Dendritic cell treated with granulocyte-macrophage colony-stimulating factor and Interleukin-4, amounts not matched to agents 40 ng/mL and 50 ng/mL, for 4 days (primary cell): ENCODE results near the gene RC3H1.

Source experiments
- H3K27ac Mint-ChIP-seq: one replicate; pipeline ENCODE4 v1.8.0; 2022; ENCODE audit warnings: mild to moderate bottlenecking, mixed read lengths
- H3K27me3 Mint-ChIP-seq: one replicate; pipeline ENCODE4 v1.8.0; 2022; ENCODE audit warnings: mild to moderate bottlenecking, mixed read lengths
- H3K36me3 Mint-ChIP-seq: one replicate; pipeline ENCODE4 v1.8.0; 2022; ENCODE audit warnings: low read depth, mixed read lengths
- H3K4me1 Mint-ChIP-seq: one replicate; pipeline ENCODE4 v1.8.0; 2022; ENCODE audit warnings: low read depth, mixed read lengths
- H3K4me3 Mint-ChIP-seq: one replicate; pipeline ENCODE4 v1.8.0; 2022; ENCODE audit warnings: mild to moderate bottlenecking, moderate library complexity, mixed read lengths
- H3K9me3 Mint-ChIP-seq: one replicate; pipeline ENCODE4 v1.8.0; 2022; ENCODE audit warnings: mixed read lengths
- intact Hi-C: fragments of 100-400 bp; cut with micrococcal nuclease; formaldehyde crosslinking; loops from one replicate; pipeline ENCODE4 v1.15.0; 2022

RC3H1 gene

DNA sequence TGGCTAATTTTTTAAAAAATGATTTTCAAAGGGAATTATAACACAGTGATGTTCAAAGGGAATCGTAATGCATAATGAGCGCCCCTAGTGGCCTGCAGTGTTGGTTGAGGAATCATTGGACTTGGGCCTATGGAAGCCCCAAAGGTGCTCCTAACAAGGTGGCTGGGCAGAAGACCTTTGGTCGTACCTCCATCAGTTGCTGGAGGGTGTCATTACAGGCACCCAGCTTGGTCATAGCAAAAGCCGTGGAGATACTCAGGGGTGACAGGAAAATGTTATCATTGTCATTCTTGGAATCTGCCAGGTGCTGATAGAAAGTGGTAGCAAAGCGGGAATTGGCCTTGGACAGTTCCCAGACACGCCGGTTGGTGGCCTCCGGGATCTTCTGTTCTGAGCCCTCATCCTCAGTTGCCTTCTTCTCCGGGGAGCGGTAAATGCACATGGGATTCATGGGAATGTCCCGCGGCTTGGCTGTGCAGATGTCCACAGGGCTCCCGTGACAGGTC, 107.7 kb downstream of the RC3H1 start:
- H3K27ac Mint-ChIP-seq: no peak overlapping the region
- intact Hi-C loops: no loop called here
- H3K9me3 Mint-ChIP-seq: no peaks in the 10 kb centered on the region
- H3K36me3 Mint-ChIP-seq: no peaks in the 10 kb centered on the region
- peaks cover 1% of the 10 kb centered on the region for H3K27me3 Mint-ChIP-seq
- H3K4me3 Mint-ChIP-seq: no peak overlapping the region
- no peaks in the 10 kb centered on the region for H3K4me1 Mint-ChIP-seq

DNA sequence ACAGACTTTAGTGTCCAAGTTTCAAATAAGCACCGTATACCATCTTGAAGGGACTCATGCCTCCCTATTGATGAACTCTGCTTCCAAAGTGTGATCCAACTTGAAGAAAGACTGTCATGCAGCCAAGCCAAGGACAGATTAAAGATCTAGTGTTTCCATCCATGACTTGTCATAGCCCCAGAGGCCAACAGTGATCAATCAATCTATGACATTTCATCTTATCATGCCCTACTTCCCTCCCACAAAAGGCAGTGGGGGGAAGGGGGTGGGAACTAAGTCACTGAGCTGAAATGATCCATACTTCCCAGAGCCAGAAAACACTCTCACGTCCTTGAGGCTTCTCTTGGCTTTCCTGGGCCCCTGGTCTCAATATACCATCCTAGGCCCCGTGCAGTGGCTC, 109.0 kb downstream of the RC3H1 start:
- Mint-ChIP-seq H3K36me3 (no peaks in the 10 kb centered on the region), H3K4me1 (no peaks in the 10 kb centered on the region), H3K27me3 (peaks cover 1% of the 10 kb centered on the region), H3K9me3 (no peaks in the 10 kb centered on the region), H3K27ac (no peak overlapping the region), H3K4me3 (no peak overlapping the region)
- intact Hi-C loops: no loop called here

DNA sequence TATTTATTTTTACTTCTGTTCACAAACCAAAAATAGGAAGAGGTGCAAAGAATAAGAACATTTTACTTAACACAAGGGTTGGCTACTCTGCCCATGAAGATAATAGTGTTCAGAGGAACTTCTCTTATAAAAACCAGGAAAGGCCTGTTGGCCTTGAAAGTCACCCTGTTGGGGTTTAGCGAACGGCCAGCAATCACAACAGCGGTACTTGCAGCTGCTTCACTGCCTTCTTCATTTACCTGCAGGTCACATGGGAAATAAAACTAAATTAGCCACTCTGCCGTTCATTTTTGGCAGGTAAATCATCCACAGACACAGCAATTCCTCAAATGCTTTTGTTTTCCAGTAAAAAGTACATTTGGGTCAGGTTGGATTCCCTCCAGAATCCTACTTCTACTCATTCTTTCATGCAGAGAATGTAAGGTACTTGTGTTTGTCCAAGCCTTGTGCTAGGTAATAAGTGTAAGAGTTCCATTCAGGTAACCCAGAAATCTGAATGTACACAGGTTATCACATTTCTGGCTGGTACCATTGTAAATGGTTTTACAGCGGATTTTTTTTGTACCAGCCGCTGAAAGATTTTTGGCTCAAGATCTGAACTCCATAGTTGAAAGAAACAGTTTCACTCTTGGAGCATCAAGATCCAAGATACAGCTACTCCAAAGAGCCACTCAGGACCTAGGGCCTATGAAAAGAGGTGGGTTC, 118.2 kb downstream of the RC3H1 start:
- no peak overlapping the region for H3K27ac Mint-ChIP-seq
- H3K4me1 Mint-ChIP-seq: peaks cover 5% of the 10 kb centered on the region
- H3K36me3 Mint-ChIP-seq: no peaks in the 10 kb centered on the region
- intact Hi-C loops: no loop called here
- no peak overlapping the region for H3K4me3 Mint-ChIP-seq
- H3K27me3 Mint-ChIP-seq: no peaks in the 10 kb centered on the region
- no peaks in the 10 kb centered on the region for H3K9me3 Mint-ChIP-seq

DNA sequence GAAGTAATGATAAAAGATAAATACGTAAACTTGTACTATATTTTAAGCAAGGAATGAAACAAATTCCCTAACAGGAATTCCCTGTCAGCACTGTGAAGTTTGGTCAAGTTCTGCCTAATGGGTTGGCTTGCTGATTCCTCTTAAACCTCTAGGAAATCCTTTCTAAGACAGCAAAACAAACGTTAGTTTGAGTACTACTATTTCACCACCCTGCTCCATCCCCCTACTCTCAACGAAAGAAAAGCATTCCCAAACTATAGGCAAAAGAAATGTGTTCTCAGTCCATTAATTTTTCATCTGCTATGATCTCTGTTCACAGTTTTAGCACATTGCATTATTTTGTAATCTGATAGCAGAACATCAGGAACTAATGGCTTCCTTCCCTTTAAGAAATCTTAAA, 121.2 kb downstream of the RC3H1 start:
- Mint-ChIP-seq H3K27me3 (no peaks in the 10 kb centered on the region), H3K4me3 (no peak overlapping the region), H3K36me3 (peaks cover 5% of the 10 kb centered on the region), H3K4me1 (peaks cover 5% of the 10 kb centered on the region), H3K27ac (no peak overlapping the region), H3K9me3 (no peaks in the 10 kb centered on the region)
- intact Hi-C loops: no loop called here

DNA sequence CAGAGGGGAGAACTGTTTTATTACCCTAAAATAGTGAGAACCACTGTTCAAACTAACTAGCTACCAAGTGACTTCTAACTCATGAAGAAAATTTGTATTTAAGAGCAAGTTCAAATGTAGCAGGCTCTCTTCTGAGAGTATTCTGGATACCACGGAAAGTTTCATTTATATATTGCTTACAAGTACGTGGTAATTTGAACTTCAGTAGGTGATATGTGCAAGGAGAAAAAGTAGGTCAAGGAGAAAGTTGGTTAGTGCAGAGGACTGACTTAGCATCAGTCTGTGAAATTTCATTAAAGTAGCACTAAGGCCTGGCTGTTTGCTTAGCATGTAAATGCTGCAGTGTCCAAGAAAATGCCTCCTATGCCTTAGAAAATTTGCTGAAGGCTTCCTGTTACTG, 121.7 kb downstream of the RC3H1 start:
- Mint-ChIP-seq H3K36me3 (peaks cover 5% of the 10 kb centered on the region), H3K27me3 (no peaks in the 10 kb centered on the region), H3K4me3 (no peak overlapping the region), H3K4me1 (peaks cover 5% of the 10 kb centered on the region), H3K9me3 (no peaks in the 10 kb centered on the region), H3K27ac (no peak overlapping the region)
- intact Hi-C loops: no loop called here

DNA sequence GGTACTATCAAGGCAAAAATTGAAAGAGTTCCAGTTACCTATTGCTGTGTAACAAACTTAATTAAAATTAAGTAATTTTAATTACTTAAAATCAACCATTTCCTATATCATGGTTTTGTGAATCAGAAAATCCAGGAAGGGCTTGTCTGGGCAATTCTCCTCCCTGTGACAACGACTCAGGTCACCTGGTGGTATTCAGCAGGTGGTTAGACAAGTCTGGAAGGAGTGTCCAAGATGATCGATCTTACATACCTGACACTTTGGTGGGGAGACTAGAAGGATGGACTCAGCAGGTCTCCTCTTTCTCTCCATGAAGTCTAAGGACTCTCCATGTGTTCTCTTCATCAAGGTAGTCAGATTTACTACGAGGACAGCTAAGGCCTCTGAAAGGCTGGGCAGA, 128.0 kb downstream of the RC3H1 start:
- Mint-ChIP-seq H3K27me3 (no peaks in the 10 kb centered on the region), H3K4me3 (no peak overlapping the region), H3K27ac (no peak overlapping the region), H3K9me3 (no peaks in the 10 kb centered on the region), H3K4me1 (no peaks in the 10 kb centered on the region), H3K36me3 (peaks cover 22% of the 10 kb centered on the region)
- intact Hi-C loops: no loop called here

DNA sequence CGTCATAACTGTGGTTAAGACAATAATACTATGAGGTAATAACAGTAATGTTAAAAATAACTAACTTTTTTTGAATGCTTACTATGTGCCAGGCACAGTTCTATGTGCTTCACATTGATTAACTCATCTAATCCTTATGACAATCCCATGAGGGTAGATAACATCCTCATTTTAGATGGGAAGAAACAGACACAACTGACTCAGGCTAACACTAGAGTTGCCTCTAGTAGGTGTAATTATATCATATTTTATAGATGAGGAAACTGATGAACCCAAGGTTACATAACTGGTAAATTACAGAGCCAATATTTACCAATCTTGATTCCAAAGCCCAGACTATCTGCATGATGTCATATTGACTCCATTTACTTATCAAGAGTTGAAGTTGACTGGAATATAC, 128.5 kb downstream of the RC3H1 start:
- Mint-ChIP-seq H3K36me3 (peaks cover 22% of the 10 kb centered on the region), H3K4me1 (no peaks in the 10 kb centered on the region), H3K27ac (no peak overlapping the region), H3K27me3 (no peaks in the 10 kb centered on the region), H3K4me3 (no peak overlapping the region), H3K9me3 (no peaks in the 10 kb centered on the region)
- intact Hi-C loops: no loop called here

DNA sequence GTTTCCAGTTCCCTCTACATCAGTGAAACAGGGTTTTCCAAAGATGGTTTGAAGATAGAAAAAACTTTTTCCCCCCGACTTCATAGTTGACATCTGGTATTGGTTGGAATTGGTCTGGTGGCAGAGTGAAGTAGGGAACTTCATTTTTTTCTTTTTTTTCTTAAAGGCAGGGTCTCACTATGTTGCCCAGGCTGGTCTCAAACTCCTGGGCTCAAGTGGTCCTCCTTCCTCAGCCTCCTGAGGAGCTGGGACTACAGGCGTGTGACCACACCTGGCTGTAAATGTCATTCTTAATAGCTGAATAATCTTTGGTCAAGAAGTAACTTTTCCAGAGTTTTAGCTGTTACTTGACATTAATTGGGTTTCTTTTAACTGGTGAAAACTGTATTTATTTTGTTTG, 132.3 kb downstream of the RC3H1 start:
- H3K4me3 Mint-ChIP-seq: no peak overlapping the region
- no peaks in the 10 kb centered on the region for H3K9me3 Mint-ChIP-seq
- no peak overlapping the region for H3K27ac Mint-ChIP-seq
- peaks cover 35% of the 10 kb centered on the region for H3K36me3 Mint-ChIP-seq
- intact Hi-C loops: no loop called here
- H3K27me3 Mint-ChIP-seq: no peaks in the 10 kb centered on the region
- no peaks in the 10 kb centered on the region for H3K4me1 Mint-ChIP-seq

DNA sequence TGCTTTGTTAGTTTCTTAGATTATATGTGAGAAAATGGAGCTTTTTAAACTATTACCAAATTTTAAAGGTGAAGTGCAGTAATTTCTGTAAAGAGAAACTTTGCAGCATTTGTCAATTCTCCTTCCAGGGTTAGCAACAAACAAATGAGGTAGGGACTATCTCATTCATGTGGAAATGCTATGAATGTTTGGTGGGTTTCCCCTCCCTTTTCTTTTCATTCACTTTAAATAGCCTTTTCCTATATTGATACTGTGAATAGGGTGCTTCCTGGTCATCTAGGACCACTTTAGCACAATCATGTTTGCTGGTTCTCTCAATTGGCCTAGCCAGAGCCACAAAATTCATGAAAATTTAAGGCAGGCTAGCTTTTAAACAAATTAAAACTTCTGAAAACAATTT, 133.4 kb downstream of the RC3H1 start:
- no peak overlapping the region for H3K4me3 Mint-ChIP-seq
- peaks cover 27% of the 10 kb centered on the region for H3K36me3 Mint-ChIP-seq

DNA sequence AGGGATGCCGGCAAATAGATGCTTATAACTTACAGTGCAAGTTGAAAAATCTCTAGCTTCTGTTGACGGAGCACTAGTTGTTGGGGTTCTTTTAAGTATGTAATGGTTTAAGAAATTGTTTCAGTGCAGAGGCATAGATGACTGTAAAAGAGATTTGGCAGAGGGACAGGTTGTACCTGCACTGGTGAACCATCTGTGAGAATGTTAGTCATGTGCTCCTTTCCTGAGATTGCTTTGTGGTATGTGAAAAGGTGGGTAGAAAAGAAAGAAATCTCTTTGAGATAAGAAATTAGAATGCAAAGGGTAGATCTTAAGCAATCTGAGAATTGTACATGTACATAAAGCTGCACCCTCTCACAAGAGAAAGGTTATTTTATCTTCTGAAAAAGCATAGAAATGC, 134.5 kb downstream of the RC3H1 start:
- no peaks in the 10 kb centered on the region for H3K9me3 Mint-ChIP-seq
- H3K36me3 Mint-ChIP-seq: peaks cover 27% of the 10 kb centered on the region
- H3K27ac Mint-ChIP-seq: no peak overlapping the region
- no peaks in the 10 kb centered on the region for H3K27me3 Mint-ChIP-seq
- intact Hi-C loops: no loop called here
- no peak overlapping the region for H3K4me3 Mint-ChIP-seq
- H3K4me1 Mint-ChIP-seq: no peaks in the 10 kb centered on the region

More for the DNA sequence above, 133.4 kb downstream of the RC3H1 start:
- intact Hi-C loops: no loop called here
- Mint-ChIP-seq H3K27me3 (no peaks in the 10 kb centered on the region), H3K27ac (no peak overlapping the region), H3K4me1 (no peaks in the 10 kb centered on the region), H3K9me3 (no peaks in the 10 kb centered on the region)

DNA sequence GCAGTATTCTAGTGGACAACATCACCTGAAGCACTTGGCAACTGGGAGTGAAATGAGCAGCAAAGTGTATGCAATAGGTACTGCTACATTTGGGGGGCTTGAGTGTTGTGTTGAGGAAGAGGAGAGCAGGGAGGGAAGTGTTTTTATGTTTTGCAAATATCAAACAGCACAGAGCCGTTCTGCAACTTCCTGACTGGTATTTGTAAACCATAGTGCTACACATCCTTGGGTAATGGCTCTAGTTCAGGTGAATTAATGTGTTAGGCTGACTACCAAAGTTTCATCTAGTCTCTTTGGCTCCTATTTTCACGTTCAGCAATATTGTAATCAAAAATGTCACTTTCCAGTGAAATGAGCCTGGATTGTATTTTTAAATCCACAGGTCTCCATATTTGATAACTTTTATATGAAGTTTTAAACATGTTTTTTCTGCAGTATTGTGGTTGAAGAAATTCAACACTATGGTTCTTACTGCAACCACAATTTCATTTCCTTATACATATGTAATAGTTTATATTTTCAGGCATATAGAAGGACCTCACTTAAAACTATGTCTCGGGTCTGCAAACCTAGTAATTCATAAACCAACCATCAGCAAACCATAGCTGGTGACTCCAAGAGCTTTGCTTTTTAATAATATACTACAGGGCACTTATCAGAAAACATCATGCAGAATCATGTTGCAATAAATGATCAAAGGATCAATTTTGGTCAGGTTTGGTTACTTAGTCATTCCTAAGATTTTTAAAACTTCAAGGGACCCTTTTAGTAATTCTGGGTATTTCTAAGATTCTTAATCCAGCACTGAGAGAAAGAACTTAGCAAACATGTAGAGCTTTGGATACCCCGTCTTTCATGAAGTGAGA, 135.2 kb downstream of the RC3H1 start:
- peaks cover 27% of the 10 kb centered on the region for H3K36me3 Mint-ChIP-seq
- no peaks in the 10 kb centered on the region for H3K9me3 Mint-ChIP-seq
- H3K4me3 Mint-ChIP-seq: no peak overlapping the region
- H3K27me3 Mint-ChIP-seq: no peaks in the 10 kb centered on the region
- no peaks in the 10 kb centered on the region for H3K4me1 Mint-ChIP-seq
- intact Hi-C loops: no loop called here
- no peak overlapping the region for H3K27ac Mint-ChIP-seq

DNA sequence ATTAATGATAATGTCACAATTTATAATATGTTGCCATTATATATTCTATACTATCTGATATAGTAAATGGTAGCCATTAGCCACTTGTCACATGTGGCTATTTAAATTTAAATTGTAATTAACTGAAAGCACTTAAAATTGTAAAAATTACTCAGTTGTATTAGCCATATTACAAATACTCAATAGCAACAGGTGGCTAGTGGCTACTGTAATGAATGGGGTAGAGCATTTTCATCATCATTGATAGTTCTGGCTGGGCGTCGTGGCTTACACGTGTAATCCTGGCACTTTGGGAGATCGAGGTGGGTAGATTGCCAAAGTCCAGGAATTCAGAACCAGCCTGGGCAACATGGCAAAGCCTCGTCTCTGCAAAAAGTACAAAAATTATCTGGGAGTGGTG, 137.5 kb downstream of the RC3H1 start:
- H3K36me3 Mint-ChIP-seq: peaks cover 26% of the 10 kb centered on the region
- intact Hi-C loops: no loop called here
- H3K4me1 Mint-ChIP-seq: no peaks in the 10 kb centered on the region
- H3K27ac Mint-ChIP-seq: no peak overlapping the region
- H3K27me3 Mint-ChIP-seq: no peaks in the 10 kb centered on the region
- H3K9me3 Mint-ChIP-seq: no peaks in the 10 kb centered on the region
- no peak overlapping the region for H3K4me3 Mint-ChIP-seq
